Heart left ventricle (tissue), 16 donors: Measurements from ENCODE around the gene TXN2. TPM values are rescaled to one million over a fixed set of nuclear protein-coding genes. Genes with fewer than 3 reads are reported as not detected.
"Not testable (repeated sequence)": the region's sequence is repeated elsewhere in the genome, so short reads cannot be mapped to it uniquely, and the experiment has no call there.

Experiments used
- ATAC-seq, 4 donors: fragments of 200-7000 bp; cut with Tn5 transposase; one replicate each; pipeline ENCODE4 v1.9.1; 2020 to 2022; ENCODE audit warnings: moderate library complexity in 4 of 4, mild to moderate bottlenecking in 3 of 4, moderate number of reproducible peaks in 1 of 4
- DNase-seq, 5 donors: peaks; one replicate each; pipeline ENCODE4 v3.0.0-alpha.2; 2020
- H3K27ac ChIP-seq, 12 donors: fragments of 200-600 bp; sonication (generic) in 4 of 12; one replicate each; pipeline versions ENCODE4 v1.5.0 to v1.8.0; 2016 to 2022; ENCODE audit warnings: mild to moderate bottlenecking in 2 of 12
- H3K27me3 ChIP-seq, 9 donors: fragments of 200-600 bp; sonication (generic) in 2 of 9; one replicate each; pipeline versions ENCODE4 v1.5.1 to v1.8.0; 2016 to 2022; ENCODE audit warnings: mild to moderate bottlenecking in 3 of 9
- H3K36me3 ChIP-seq, 9 donors: fragments of 200-600 bp; sonication (generic) in 2 of 9; one replicate each; pipeline versions ENCODE4 v1.5.0 to v1.8.0; 2018 to 2022; ENCODE audit warnings: mild to moderate bottlenecking in 2 of 9
- H3K4me1 ChIP-seq, 12 donors: fragments of 200-600 bp; sonication (generic) in 4 of 12; one replicate each; pipeline versions ENCODE4 v1.5.0 to v1.8.0; 2016 to 2022; ENCODE audit warnings: mild to moderate bottlenecking in 3 of 12
- H3K4me3 ChIP-seq, 12 donors: fragments of 200-600 bp; sonication (generic) in 4 of 12; one replicate each; pipeline versions ENCODE4 v1.5.0 to v1.8.0; 2017 to 2022; ENCODE audit warnings: mild to moderate bottlenecking in 9 of 12, moderate library complexity in 4 of 12
- H3K9me3 ChIP-seq, 12 donors: fragments of 200-600 bp; sonication (generic) in 4 of 12; one replicate each; pipeline versions ENCODE4 v1.5.0 to v1.8.0; 2016 to 2022; ENCODE audit warnings: mild to moderate bottlenecking in 1 of 12
- POLR2A ChIP-seq, 2 donors: fragments of 450-650 bp; IDR thresholded peaks; one replicate each; pipeline ENCODE4 v1.6.1; 2017; ENCODE audit warnings: antibody characterized with exemption in 2 of 2, mild to moderate bottlenecking in 2 of 2, moderate library complexity in 2 of 2
- WGBS, 4 donors: extraction: QIAGEN DNeasy Blood & Tissue Kit in 2 of 4; methylation state at CpG; one replicate each; pipeline versions ENCODE4 v1.1.5 to v1.1.7; 2013 to 2018; 5-methylcytosine and 5-hydroxymethylcytosine counted together
- intact Hi-C, 10 donors: fragments of 100-400 bp; cut with DNase I; formaldehyde crosslinking; loops; one replicate each; pipeline versions ENCODE4 v1.11.1 to v1.14.2; 2022
- polyA plus RNA-seq, 2 donors: library from polyadenylated mRNA; stranded (reverse); fragments of 200-250 nt; gene quantifications; one replicate each; pipeline ENCODE4 v1.2.3, GENCODE V29; 2013
- total RNA-seq, 9 donors: library from RNA; depleted of rRNA in 2 of 9; stranded (reverse); fragments of >200 nt in 2 of 9; fragmentation: NEBNext Ultra II Directional in 3 of 9; extraction: Animal tissue kit (Norgen Biotek cat#: 25700) in 3 of 9; gene quantifications; one replicate each; pipeline versions ENCODE4 v1.1.0 to v1.2.4, GENCODE V29; 2016 to 2023
- TF ChIP-seq, protein P1 (sequence below), 12 donors: fragments of 200-600 bp; sonication (generic) in 4 of 12; IDR thresholded peaks; one replicate each; pipeline versions ENCODE4 v1.5.0 to v1.8.0; 2018 to 2022; ENCODE audit warnings: antibody characterized with exemption in 12 of 12, mild to moderate bottlenecking in 5 of 12
- donor health status: ischemic (EF 13 %, LVEDD 7.1; RV severe dilation, severe dysfunction).
- donor health status: healthy with polysubstance abuse.
- donor health status: DM: no; HTN: yes; CAD: no.
- donor health status: DM: no; HTN: no; CAD: no.
- donor health status: ischemic (EF 25% LVEDD 6.9; RV normal size, moderate dysfunction).
- donor health status: ischemic (EF 25% LVEDD 5.7; RV mildly dilated, moderate dysfunction).
- donor health status: healthy.
- donor health status: DM: yes; HTN: yes; CAD: no.
- donor health status: ischemic (EF 35%, LVEDD 5.7; RV mildly dilated, moderate dysfunction).
- donor health status: nonischemic (EF 11% LVEDD 7.7; RV severe dilation, severe dysfunction).
- donor health status: DM: yes; HTN: yes; CAD: no.
- donor health status: PGD.
- donor health status: ischemic (EF 29% LVEDD 5.4; RV normal size, mild dysfunction).
- donor health status: nonischemic (EF 23%, LVEDD 6.1; RV moderate dilation, normal function).

The TXN2 gene
- total and polyA plus RNA-seq, 11 donors, result 87.9 to 160 (median 113) TPM

- Histone ChIP-seq H3K4me1 (peaks cover 0 to 23% (median 6%) of the 10 kb centered on the region in 12 donors), H3K9me3 (no peaks in the 10 kb centered on the region), H3K36me3 (peaks cover 17 to 99% (median 95%) of the 10 kb centered on the region in 9 donors), H3K4me3 (no peak overlapping the region), H3K27me3 (no peaks in the 10 kb centered on the region), H3K27ac (no peak overlapping the region)
- DNase-seq (no peak), ATAC-seq (no peak)
- 91 to 97% (median 93%) methylated on average over 6 of the region's 6 CpGs for WGBS, 4 donors
- TF ChIP-seq, protein P1, sequence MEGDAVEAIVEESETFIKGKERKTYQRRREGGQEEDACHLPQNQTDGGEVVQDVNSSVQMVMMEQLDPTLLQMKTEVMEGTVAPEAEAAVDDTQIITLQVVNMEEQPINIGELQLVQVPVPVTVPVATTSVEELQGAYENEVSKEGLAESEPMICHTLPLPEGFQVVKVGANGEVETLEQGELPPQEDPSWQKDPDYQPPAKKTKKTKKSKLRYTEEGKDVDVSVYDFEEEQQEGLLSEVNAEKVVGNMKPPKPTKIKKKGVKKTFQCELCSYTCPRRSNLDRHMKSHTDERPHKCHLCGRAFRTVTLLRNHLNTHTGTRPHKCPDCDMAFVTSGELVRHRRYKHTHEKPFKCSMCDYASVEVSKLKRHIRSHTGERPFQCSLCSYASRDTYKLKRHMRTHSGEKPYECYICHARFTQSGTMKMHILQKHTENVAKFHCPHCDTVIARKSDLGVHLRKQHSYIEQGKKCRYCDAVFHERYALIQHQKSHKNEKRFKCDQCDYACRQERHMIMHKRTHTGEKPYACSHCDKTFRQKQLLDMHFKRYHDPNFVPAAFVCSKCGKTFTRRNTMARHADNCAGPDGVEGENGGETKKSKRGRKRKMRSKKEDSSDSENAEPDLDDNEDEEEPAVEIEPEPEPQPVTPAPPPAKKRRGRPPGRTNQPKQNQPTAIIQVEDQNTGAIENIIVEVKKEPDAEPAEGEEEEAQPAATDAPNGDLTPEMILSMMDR (IDR thresholded peaks at IDR 0.05), result no peak
- no peak for TF ChIP-seq POLR2A (IDR thresholded peaks at IDR 0.05)
- intact Hi-C loops, result no loop called here
Measured at GRCh38 chr22:36522662-36523061, 41.2 kb upstream of the TXN2 start.

DNA sequence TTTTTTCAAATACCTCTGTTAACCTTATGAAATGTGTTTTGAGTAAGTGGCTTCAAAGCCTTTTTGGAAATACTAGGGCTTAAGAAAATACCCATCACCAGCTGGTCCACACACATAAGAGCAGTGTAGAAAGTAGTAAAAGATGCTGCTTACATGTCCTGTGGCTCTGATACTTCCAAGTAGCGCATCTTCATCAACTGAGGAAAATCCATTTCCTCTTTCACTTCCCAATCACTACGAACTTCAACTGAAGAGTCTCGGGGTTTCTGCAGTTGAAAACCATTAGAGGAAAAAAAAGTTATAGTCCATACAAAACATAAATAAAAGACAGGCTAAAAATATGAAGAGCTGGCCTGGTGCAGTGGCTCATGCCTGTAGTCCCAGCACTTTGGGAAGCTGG lies 39.0 kb upstream of the TXN2 start:
- Histone ChIP-seq H3K4me3 (no peak overlapping the region), H3K36me3 (peaks cover 20 to 100% (median 100%) of the 10 kb centered on the region in 9 donors), H3K9me3 (no peaks in the 10 kb centered on the region), H3K27me3 (no peaks in the 10 kb centered on the region), H3K27ac (peak overlapping the region in 1 of 12 donors; percentile 40), H3K4me1 (peaks cover 0 to 15% (median 0%) of the 10 kb centered on the region in 12 donors)
- intact Hi-C loops, result no loop called here
- no peak for DNase-seq
- 87 to 93% (median 89%) methylated on average over 3 of the region's 3 CpGs for WGBS, 4 donors
- no peak for ATAC-seq
- TF ChIP-seq, protein P1 (IDR thresholded peaks at IDR 0.05), result no peak
- no peak for TF ChIP-seq POLR2A (IDR thresholded peaks at IDR 0.05)

GRCh38 chr22:36519906-36520305 lies 38.5 kb upstream of the TXN2 start:
- peaks cover 0 to 15% (median 0%) of the 10 kb centered on the region in 12 donors for H3K4me1 ChIP-seq
- 86 to 93% (median 90%) methylated on average over 2 of the region's 2 CpGs for WGBS, 4 donors
- peaks cover 20 to 100% (median 100%) of the 10 kb centered on the region in 9 donors for H3K36me3 ChIP-seq
- H3K27me3 ChIP-seq, intact Hi-C loops, H3K9me3 ChIP-seq, DNase-seq, H3K4me3 ChIP-seq: not testable (repeated sequence)
- peak overlapping the region in 2 of 12 donors; percentile 31 to 83 for H3K27ac ChIP-seq
- peak in 1 of 4 donors; percentile 27 for ATAC-seq

- Histone ChIP-seq H3K4me1 (peaks cover 0 to 9% (median 0%) of the 10 kb centered on the region in 12 donors), H3K9me3 (no peaks in the 10 kb centered on the region), H3K27me3 (no peaks in the 10 kb centered on the region), H3K27ac (no peak overlapping the region), H3K36me3 (peaks cover 13 to 100% (median 96%) of the 10 kb centered on the region in 9 donors), H3K4me3 (no peak overlapping the region)
- no peak for ATAC-seq
- WGBS, 4 donors, result 93 to 98% (median 94%) methylated on average over 1 of the region's 1 CpG
- intact Hi-C loops, result no loop called here
- TF ChIP-seq, protein P1 (IDR thresholded peaks at IDR 0.05), result no peak
- TF ChIP-seq POLR2A (IDR thresholded peaks at IDR 0.05), result no peak
- no peak for DNase-seq
Measured at GRCh38 chr22:36514766-36515165, 33.3 kb upstream of the TXN2 start.

- H3K9me3 ChIP-seq, result no peaks in the 10 kb centered on the region
- no peak overlapping the region for H3K4me3 ChIP-seq
- H3K36me3 ChIP-seq, result peaks cover 9 to 84% (median 79%) of the 10 kb centered on the region in 9 donors
- no peak for ATAC-seq
- H3K27me3 ChIP-seq, result no peaks in the 10 kb centered on the region
- 81 to 90% (median 85%) methylated on average over 4 of the region's 4 CpGs for WGBS, 4 donors
- no peak overlapping the region for H3K27ac ChIP-seq
- intact Hi-C loops, result no loop called here
- H3K4me1 ChIP-seq, result peaks cover 0 to 6% (median 0%) of the 10 kb centered on the region in 12 donors
- TF ChIP-seq, protein P1 (IDR thresholded peaks at IDR 0.05), result no peak
- TF ChIP-seq POLR2A (IDR thresholded peaks at IDR 0.05), result no peak
- DNase-seq, result no peak
Measured at GRCh38 chr22:36512991-36513390, 31.6 kb upstream of the TXN2 start.
